HL-60/S4 (cell line): ENCODE results near the gene SERTAD2.

Experiments used
- in situ Hi-C: fragments of 300-500 bp; cut with MboI; formaldehyde crosslinking; loops from 2 replicates; pipeline ENCODE4 v1.14.3; 2022; ENCODE audit warnings: low sequenced_read_pairs

The SERTAD2 gene, protein sequence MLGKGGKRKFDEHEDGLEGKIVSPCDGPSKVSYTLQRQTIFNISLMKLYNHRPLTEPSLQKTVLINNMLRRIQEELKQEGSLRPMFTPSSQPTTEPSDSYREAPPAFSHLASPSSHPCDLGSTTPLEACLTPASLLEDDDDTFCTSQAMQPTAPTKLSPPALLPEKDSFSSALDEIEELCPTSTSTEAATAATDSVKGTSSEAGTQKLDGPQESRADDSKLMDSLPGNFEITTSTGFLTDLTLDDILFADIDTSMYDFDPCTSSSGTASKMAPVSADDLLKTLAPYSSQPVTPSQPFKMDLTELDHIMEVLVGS

DNA sequence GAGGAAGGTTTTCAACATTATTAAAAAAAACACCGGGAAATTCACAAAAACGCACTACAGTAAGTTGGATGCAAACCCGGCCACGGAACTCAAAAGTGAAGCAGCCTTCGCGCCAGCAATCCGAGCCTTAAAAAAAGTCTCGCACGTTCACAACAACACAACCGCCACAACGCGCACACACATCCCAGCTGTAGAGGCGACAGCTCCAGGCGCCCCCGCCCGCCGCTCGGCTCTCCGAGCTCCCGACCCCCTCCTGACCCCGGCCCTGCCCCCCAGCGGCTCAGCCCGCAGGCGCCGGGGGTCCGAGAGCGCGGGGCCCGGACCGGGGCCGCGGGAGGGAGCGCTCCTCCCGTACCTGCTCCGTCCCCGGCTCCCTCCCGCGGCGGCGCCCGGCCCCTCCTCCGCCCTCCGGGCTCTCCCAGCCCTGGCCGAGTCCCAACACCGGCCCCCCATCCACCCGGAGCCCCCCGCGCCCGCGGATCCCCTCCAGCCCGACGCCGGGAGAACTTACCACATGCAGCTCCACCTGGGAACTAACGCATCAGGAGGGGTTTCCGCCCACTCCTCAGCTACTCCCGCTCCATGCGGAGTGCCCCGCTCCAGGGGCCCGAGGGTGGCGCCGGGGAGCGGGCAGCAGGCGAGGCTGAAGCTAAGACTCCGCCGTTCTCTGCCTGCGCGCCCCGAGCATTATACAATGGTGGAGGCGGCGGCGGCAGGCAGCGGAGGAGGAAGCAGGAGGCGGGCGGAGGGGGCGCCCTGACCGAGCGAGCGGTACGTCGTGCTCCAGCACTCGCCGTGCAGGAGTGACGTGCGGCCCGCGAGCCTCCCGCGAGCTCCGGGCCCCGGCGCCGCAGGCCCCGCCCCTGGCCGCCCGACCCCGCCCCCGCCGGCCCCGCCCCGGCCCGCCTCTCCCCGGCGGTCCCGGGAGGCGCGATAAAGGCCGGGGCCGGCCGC is at the start of gene SERTAD2:
TSS of gene SERTAD2 (minus strand) at position 805 of the 954 bp plus-strand sequence. CDS start 17,042 bp downstream, outside the sequence.
- in situ Hi-C loops = no loop called here

DNA sequence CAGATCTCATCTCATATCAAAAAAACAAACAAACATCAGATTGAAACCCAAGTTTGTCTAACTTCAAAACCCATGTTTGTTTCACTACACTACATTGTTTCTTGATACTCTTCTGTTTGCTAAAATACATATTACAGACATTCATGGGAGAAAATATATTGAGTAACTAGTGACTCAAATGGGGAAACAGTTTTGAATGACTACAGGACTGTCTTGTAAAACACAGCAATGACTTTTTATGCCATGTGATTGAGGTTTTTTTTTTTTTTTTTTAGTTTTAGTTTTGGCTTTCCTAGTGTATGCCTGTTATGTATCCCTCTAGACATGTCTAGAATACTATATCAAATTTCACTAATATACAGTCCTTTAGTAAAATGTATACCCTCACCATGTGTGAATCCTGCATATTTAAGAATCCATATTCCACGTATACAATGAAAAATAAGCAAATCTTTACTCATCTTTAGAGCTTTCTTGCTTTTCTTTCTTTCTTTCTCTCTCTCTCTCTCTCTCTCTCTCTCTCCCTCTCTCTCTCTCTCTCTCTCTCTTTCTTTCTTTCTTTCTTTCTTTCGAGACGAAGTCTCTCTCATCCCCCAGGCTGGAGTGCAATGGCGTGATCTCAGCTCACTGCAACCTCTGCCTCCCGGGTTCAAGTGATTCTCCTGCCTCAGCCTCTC is 46.6 kb upstream of the SERTAD2 start:
- in situ Hi-C loops = no loop called here

DNA sequence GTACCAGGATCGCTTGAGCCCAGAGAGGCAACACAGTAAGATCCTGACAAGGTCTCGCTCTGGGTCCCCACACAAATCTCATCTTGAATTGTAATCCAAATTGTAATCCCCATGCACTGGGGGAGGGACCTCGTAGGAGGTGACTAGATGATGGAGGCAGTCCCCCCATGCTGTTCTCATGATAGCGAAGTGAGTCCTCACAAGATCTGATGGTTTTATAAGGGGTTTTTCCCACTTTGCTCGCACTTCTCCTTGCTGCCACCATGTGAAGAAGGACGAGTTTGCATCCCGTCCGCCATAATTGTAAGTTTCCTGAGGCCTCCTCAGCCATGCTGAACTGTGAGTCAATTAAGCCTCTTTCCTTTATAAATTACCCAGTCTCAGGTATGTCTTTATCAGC is 46.0 kb upstream of the SERTAD2 start:
- in situ Hi-C loops = no loop called here

DNA sequence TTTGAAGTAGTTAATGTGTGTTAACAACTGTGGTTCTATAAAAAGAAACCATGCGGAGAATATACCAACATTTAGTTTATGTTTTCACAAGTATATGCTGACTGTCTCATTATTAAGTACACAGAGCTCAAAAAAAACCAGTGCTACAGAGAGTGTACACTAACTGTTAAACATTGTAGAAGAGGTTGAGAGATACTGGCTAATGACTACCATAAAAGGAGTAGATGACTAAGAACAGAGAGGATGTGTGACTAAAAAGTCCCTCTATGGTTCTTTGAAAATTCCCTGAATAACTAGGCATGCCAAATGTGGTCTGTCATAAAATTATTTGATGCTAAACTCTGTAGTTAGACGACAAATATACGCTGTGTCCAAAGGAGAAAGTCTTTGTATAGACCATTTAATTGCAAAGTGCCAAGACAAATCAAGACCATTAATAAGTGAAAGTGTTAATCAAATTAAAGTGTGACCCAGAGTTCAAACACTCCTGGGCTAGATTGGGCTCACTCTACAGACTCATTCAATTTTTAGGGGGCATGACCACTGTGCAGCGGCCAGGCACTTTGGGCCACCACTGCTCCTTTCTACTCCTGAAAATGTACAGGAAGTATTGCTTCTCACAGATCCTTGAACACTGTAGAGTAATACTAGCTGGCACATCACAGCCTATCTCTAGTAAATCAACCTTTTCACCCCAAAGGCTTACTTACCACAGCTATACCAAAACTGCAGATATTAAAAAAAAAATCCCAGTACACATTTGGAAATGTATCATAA is 45.1 kb upstream of the SERTAD2 start:
- in situ Hi-C loops = no loop called here

DNA sequence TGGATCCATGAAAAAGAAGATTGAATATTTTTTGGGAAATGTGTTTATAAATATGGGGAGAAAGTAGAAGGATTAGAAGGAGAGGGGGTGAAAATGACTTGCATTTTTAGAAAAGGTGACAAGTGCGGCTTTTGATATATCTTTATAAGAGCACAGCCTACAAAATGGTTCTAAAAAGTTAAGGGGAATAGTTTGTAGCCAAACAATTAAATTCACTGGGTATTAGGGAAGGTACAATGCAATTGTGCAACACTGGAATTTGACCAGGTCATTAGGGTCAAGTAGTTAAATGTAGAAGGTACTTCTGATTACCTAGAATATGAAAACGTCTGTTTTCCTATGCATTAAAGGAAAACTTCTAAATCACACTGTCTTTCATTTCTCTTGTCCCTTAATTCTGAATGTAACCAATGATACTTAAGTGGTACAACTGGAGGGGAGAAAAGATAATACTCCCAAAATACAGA is 44.5 kb upstream of the SERTAD2 start:
- in situ Hi-C loops = no loop called here

DNA sequence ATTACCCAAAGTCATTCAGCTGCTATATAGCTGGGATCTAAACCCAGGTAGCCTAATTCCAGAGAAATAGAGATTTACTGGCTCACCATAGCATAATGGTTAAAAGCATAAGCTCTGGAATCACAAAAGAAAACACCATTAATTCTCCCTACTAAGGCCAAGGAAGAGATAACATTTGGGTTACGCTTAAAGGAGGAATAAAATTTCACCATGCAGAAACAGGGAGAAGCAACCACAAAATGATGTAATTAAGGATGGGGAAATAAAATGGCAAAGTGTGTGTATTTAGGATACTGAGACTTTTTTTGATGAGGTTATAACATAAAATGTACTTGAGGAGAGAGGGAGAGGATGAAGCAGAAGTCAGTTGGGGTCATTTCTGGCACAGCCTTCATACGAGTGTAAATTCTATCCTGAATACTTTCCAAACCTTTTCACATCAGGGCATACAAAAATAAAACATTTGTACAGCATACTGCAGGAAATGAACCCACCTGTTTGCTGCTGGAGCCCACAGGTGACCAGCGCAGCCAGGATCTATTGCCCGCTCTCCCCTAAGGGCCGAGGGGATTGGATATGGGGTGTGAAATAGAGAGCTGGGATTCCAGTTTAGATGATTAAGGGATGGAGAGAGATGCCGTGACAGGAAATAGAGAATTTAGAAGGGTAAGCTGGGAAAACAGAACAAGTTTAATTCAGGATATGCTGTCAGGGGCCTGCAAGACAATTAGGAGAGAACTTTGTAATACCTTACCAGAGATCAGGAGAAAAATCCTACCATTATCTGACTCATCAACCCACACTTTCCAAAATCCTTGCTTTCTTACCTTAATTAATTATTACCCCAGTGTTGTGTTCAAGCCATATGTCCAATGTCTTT is 43.8 kb upstream of the SERTAD2 start:
- in situ Hi-C loops = no loop called here

DNA sequence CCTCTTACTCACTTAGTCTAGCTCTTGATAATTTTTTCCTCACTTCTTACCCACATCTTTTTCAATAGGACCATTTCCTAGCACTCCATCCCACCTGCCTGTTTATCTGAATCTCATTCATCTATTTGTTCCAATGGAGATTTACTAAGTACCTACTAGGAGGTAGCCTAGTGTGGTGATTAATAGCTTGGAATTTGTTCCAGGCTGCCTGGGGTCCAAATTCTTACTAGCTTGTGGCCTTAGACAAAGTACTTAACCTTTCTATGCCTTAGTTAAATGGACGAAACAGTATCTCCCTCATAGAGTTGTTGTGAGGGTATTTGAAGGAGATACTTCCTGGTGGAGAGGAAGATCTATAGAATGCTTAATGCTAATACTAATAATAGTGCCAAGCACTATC is 42.9 kb upstream of the SERTAD2 start:
- in situ Hi-C loops = no loop called here

DNA sequence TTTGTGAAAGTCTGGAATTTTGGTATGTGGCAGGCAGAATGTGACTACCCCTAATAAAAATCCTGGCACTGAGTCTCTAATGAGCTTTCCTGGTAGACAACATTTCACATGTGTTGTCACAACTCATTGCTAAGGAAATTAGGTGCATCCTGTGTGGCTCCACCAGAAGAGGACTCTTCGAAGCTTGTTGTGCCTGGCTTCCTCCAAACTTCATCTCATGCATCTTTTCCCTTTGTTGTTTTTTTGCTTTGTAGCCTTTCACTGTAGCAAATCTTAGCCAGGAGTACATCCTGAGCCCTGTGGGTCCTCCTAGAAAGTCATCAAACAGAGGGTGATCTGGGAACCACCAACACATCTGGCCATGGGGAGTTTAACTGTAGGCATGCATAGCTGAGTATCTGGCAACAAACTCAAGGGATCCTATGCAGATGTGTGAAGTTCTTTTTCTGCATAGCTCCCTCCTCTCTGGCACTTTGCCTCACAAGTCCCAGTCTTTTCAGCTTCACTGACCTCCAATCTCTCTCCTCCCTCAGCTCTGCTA is 42.1 kb upstream of the SERTAD2 start:
- in situ Hi-C loops = no loop called here

DNA sequence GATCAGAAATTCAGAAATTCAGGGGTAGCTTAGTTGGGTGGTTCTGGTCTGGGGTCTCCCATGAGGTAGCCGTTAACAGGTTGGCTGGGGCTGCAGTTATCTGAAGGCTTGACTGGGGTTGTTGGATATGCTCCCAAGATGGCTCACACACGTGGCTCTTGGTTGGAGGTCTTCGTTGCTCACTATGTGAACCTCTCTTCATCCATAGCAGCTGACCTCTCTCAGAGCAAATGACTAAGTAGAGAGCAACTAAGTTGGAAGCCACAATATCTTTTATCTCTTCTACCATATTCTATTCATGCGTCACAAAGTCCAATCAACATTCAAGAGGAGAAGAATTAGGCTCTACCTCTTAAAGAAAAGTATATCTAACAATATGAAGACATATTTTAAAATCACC is 38.7 kb upstream of the SERTAD2 start:
- in situ Hi-C loops = no loop called here

DNA sequence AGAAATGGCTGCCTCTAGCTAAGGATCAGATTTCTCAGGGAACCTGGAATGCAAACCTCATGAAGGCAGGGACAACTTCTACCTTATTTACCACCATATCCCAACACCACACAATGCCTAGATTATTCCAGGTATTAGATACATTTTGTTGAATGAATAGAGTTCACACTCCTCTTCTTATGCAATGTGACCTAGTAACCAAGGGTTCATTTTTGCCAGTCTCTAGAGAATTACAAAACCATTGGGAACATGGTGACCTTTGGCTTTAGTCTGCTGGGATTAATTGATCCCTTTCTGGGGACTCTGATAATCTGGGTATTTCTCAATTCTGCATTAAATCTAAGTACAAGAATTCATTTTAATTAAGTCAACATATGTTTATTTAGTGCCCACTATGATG is 35.2 kb upstream of the SERTAD2 start:
- in situ Hi-C loops = no loop called here

DNA sequence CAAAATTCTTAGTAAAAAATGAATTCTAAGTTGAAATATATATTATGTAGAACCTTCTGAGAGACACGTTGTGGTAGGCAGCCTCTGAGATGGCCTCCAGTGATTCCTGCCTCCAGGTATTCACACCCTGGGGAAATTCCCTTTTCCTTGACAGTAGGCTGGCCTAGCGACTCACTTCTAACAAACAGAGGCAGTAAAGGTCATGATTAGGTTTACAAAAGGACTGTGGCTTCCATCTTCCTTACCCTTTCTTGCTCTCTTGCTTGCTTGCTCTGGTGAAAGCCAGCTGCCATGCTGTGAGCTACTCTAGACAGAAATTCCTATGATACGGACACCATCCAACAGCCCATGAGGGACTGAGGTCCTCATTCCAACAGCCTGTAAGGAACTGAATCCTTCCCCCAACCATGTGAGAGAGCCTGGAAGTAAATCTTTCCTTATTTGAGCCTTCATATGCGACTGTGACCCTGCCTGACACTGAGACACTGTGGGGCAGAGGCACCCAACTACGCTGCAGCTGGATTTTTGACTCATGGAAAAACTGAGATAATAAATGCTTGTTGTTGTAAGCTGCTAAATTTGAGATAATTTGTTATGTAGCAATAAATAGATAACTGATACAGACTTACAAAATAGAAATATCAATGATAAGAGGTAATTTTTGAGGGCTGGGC is 32.7 kb upstream of the SERTAD2 start:
- in situ Hi-C loops = no loop called here

DNA sequence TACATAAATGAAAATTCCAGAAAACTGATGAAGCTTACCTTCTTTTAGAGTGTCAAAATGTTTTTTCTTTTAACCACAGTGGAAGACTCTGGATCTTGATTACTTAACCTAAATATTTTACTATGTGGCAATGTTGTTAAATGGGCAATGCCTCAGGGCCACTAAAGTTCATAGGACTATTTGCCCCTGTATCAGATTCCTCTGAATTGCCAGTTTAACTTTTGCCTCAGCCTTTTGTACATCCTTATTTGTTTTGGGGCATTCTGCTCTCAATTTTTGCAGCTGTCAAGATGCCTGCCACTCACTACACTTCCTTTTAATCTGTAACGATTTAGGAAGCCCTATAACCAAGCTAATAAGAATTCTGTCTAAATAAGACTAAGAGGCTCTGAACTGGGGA is 31.7 kb upstream of the SERTAD2 start:
- in situ Hi-C loops = no loop called here

DNA sequence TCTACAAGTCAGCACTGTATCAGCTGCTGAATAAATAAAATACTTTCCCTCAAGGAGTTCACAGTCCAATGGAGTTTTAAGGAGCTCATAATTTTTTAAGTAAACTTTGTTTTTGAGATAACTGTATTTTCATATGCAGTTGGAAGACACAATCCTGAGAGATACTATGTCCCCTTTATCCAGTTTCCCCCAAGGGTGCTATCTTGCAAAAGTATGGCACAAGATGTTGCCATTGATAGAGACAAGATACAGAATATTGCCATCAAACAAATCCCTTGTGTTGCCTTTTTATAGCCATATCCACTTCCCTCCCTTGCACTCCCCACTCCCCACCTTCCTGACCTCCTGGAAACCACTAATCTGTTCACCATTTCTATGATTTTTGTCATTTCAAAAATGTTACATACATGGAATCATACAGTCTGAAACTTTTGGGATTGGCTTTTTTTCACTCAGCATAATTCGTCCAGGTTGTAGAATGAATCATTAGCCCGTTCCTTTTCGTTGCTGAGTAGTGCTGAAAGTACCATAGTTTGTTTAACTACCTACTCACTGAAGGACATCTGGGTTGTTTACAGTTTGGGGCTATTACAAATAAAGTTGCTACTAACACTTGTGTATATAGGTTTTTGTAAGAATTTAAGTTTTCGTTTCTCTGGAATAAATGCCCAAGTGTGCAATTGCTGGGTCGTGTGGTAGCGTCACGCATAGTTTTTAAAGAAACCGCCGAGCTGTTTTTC is 30.2 kb upstream of the SERTAD2 start:
- in situ Hi-C loops = no loop called here

DNA sequence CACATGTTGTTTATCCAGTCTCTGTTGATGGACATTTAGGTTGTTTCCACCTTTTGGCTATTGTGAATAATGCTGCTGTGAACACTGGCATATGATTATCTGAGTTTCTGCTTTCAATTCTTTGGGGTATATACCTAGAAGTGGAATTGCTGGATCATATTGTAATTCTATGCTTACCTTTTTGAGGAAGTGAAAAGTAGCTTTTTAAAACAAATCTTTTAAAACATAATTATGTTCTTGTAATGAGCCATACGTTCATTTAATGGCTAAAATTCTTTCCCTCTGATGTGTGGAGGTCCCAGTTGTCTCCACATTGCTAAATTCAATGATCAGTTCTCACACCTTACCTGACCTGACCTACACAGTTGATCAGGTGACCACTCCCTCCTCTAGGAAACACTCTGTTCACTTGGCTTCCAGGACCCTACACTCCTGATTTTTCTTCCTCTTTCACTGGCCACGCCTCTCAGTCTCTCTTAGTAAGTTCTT is 27.8 kb upstream of the SERTAD2 start:
- in situ Hi-C loops = no loop called here

DNA sequence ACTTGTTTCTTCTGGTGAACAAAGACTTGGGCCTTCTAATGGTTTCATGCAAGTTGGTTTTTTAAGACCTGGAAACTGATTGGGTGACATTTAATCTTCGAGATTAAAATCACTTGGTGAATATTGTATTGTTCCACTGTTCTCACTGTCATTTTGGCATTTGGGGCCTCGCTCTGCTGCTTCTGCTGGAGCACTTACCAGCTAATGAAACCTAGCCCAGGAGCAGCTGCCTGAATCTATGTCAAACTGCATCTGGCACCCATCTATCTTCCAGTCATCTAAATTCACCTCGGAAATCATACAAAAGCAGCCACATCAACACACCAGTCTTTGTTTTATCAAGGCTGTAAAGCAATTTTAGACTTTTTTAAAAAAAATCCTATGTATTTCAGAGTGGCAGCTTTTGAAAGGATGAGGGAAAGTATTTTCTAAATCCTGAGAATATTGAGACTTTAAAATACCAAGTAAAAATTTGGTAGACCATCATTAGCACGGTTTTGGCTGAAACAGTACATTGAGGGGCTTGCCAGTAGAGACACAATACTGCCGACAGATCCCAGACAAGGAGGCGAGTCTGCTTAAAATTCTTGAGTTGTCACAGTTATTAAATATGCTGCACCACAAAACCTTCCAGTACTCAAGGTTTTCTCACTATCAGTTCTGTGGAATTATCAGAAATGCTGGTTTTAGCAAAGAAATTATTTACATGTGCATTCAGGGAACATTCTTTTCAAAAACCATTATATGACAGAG is 26.1 kb upstream of the SERTAD2 start:
- in situ Hi-C loops = no loop called here

DNA sequence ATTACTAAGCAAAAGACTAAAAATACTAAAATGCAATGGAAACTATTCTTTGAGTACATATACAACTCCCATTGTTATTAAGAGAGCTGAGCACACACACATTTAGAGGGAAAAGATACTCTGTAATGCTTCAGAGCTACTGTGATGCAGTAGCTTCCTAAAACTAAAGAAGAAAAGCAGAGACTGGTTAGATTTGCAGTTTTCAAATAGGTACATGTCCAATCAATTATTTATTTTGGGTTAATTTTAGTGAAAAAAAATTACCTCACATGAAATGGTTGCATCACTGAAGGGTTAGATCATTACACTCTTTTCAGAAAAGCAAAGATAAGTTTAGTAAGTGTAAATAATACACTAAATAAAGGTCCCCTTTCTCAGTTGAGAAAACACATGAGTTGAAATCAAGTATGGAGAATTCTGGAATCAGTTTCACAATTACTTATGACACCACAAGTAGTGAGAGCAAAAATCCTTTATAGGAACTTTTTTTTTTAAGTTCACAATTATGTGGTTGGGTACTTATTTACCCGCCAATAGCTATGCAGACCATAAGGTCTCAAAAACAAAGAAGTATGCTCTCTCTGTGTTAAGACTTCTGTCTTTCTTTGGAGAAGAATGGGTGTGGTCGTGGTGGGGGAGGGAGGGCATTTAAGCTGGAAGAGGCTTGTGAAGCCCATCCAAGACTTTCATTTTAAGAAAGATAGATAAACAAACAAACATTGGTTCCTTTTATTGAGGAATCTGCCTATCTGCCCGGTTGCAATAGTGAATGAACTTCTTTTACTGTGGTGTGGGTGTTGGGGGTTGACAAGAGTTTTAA is 25.3 kb upstream of the SERTAD2 start:
- in situ Hi-C loops = no loop called here
